Pons (tissue), 1 donor: ENCODE data around the gene ZNF324.
"Not testable (repeated sequence)": the region's sequence is repeated elsewhere in the genome, so short reads cannot be mapped to it uniquely, and the experiment has no call there.

ENCODE experiments used
- DNase-seq: peaks from one replicate; pipeline ENCODE4 v3.0.0-alpha.2; 2016; ENCODE audit warnings: low spot score

ZNF324 gene

GRCh38 chr19:58471736-58472135 is 4.9 kb downstream of the ZNF324 start:
- DNase-seq: no peak

- no peak for DNase-seq
Observed at GRCh38 chr19:58473775-58474174, 6.9 kb downstream of the ZNF324 start.

GRCh38 chr19:58474291-58474996 is 7.6 kb downstream of the ZNF324 start:
- no peak for DNase-seq

GRCh38 chr19:58474997-58475713 is 8.3 kb downstream of the ZNF324 start:
- DNase-seq: no peak

GRCh38 chr19:58475714-58476497 is 9.0 kb downstream of the ZNF324 start, which contains the start of gene ZNF446:
Gene ZNF446, plus strand, starts transcription at chr19:58476352. Its CDS starts 867 bp downstream, at chr19:58477219.
- peak; percentile 98 for DNase-seq

- DNase-seq: peak; percentile 33
Observed at GRCh38 chr19:58476498-58477015, 9.7 kb downstream of the ZNF324 start.

GRCh38 chr19:58477130-58477529 is 10.2 kb downstream of the ZNF324 start:
- no peak for DNase-seq

- no peak for DNase-seq
Observed at GRCh38 chr19:58477871-58478270, 11.0 kb downstream of the ZNF324 start.

- DNase-seq: no peak
Observed at GRCh38 chr19:58479303-58479702, 12.4 kb downstream of the ZNF324 start.

GRCh38 chr19:58479736-58480480 is 13.0 kb downstream of the ZNF324 start:
- DNase-seq: no peak

GRCh38 chr19:58480481-58480830 is 13.6 kb downstream of the ZNF324 start:
- DNase-seq: no peak

- no peak for DNase-seq
Observed at GRCh38 chr19:58480831-58481230, 14.0 kb downstream of the ZNF324 start.

GRCh38 chr19:58482372-58482771 is 15.5 kb downstream of the ZNF324 start:
- no peak for DNase-seq

- no peak for DNase-seq
Observed at GRCh38 chr19:58483776-58484175, 16.9 kb downstream of the ZNF324 start.

GRCh38 chr19:58484349-58484748 is 17.5 kb downstream of the ZNF324 start:
- not testable (repeated sequence) for DNase-seq

- no peak for DNase-seq
Observed at GRCh38 chr19:58491393-58491792, 24.5 kb downstream of the ZNF324 start.

- DNase-seq: peak; percentile 76
Observed at GRCh38 chr19:58492265-58492664, 25.4 kb downstream of the ZNF324 start.

- DNase-seq: no peak
Observed at GRCh38 chr19:58497634-58498170, 30.8 kb downstream of the ZNF324 start.

- no peak for DNase-seq
Observed at GRCh38 chr19:58498316-58499020, 31.6 kb downstream of the ZNF324 start.

- peak; percentile 100 for DNase-seq
Observed at GRCh38 chr19:58499021-58499927, 32.4 kb downstream of the ZNF324 start.
